ENCODE results near the gene DHRS3. TPM values are rescaled to one million over a fixed set of nuclear protein-coding genes. Genes with fewer than 3 reads are reported as not detected.

The DHRS3 gene
- total RNA-seq, 1 experiment from 2014 or later: 37.7 TPM

DNA sequence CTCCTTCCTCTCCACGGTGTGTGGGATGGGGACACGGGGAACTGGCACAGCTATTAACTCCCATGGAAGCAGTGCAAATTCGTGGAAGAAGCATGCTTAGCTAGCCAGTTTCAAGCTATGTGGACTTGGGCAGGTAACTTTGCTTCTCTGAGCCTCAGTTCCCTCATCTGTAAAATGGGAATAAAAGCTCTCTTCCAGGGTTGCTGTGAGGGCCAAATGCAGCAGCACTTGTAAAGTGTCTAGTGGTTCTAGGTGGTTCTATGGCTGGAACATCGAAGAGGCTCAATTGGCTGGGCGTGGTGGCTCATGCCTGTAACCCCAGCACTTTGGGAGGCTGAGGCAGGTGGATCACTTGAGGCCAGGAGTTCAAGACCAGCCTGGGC is 43.3 kb downstream of the DHRS3 start:
- Mint-ChIP-seq H3K4me3 (no peak overlapping the region), H3K4me1 (no peaks in the 10 kb centered on the region), H3K27me3 (ENCODE audit: low read depth) (no peaks in the 10 kb centered on the region), H3K9me3 (no peaks in the 10 kb centered on the region), H3K27ac (0 out of 2 replicates have a peak overlapping the region, but pooled peaks have one; percentile 36), H3K36me3 (peaks cover 30% of the 10 kb centered on the region)
- no peak for DNase-seq (ENCODE audit: low spot score)
- POLR2A ChIA-PET: interaction anchor here (0.7 kb wide), 2 partner anchors 128 to 235 kb away, joined by 3 to 5 read pairs; no protein-coding TSS in a partner anchor
- ATAC-seq: no peak
- CTCF ChIA-PET: no interaction called here
- TF ChIP-seq, protein P1, sequence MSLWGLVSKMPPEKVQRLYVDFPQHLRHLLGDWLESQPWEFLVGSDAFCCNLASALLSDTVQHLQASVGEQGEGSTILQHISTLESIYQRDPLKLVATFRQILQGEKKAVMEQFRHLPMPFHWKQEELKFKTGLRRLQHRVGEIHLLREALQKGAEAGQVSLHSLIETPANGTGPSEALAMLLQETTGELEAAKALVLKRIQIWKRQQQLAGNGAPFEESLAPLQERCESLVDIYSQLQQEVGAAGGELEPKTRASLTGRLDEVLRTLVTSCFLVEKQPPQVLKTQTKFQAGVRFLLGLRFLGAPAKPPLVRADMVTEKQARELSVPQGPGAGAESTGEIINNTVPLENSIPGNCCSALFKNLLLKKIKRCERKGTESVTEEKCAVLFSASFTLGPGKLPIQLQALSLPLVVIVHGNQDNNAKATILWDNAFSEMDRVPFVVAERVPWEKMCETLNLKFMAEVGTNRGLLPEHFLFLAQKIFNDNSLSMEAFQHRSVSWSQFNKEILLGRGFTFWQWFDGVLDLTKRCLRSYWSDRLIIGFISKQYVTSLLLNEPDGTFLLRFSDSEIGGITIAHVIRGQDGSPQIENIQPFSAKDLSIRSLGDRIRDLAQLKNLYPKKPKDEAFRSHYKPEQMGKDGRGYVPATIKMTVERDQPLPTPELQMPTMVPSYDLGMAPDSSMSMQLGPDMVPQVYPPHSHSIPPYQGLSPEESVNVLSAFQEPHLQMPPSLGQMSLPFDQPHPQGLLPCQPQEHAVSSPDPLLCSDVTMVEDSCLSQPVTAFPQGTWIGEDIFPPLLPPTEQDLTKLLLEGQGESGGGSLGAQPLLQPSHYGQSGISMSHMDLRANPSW (CRISPR knock-in tag; conservative IDR thresholded peaks at IDR 0.05; ENCODE audit: low read depth): no peak
- TF ChIP-seq CREM (CRISPR knock-in tag; IDR thresholded peaks at IDR 0.05) (no peak), SOX15 (CRISPR knock-in tag; IDR thresholded peaks at IDR 0.05) (no peak)
- TF ChIP-seq, protein P2, sequence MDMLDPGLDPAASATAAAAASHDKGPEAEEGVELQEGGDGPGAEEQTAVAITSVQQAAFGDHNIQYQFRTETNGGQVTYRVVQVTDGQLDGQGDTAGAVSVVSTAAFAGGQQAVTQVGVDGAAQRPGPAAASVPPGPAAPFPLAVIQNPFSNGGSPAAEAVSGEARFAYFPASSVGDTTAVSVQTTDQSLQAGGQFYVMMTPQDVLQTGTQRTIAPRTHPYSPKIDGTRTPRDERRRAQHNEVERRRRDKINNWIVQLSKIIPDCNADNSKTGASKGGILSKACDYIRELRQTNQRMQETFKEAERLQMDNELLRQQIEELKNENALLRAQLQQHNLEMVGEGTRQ (CRISPR knock-in tag; IDR thresholded peaks at IDR 0.05): no peak
- TF ChIP-seq, protein P3, sequence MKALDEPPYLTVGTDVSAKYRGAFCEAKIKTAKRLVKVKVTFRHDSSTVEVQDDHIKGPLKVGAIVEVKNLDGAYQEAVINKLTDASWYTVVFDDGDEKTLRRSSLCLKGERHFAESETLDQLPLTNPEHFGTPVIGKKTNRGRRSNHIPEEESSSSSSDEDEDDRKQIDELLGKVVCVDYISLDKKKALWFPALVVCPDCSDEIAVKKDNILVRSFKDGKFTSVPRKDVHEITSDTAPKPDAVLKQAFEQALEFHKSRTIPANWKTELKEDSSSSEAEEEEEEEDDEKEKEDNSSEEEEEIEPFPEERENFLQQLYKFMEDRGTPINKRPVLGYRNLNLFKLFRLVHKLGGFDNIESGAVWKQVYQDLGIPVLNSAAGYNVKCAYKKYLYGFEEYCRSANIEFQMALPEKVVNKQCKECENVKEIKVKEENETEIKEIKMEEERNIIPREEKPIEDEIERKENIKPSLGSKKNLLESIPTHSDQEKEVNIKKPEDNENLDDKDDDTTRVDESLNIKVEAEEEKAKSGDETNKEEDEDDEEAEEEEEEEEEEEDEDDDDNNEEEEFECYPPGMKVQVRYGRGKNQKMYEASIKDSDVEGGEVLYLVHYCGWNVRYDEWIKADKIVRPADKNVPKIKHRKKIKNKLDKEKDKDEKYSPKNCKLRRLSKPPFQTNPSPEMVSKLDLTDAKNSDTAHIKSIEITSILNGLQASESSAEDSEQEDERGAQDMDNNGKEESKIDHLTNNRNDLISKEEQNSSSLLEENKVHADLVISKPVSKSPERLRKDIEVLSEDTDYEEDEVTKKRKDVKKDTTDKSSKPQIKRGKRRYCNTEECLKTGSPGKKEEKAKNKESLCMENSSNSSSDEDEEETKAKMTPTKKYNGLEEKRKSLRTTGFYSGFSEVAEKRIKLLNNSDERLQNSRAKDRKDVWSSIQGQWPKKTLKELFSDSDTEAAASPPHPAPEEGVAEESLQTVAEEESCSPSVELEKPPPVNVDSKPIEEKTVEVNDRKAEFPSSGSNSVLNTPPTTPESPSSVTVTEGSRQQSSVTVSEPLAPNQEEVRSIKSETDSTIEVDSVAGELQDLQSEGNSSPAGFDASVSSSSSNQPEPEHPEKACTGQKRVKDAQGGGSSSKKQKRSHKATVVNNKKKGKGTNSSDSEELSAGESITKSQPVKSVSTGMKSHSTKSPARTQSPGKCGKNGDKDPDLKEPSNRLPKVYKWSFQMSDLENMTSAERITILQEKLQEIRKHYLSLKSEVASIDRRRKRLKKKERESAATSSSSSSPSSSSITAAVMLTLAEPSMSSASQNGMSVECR (CRISPR knock-in tag; IDR thresholded peaks at IDR 0.05; ENCODE audit: borderline replicate concordance): no peak

DNA sequence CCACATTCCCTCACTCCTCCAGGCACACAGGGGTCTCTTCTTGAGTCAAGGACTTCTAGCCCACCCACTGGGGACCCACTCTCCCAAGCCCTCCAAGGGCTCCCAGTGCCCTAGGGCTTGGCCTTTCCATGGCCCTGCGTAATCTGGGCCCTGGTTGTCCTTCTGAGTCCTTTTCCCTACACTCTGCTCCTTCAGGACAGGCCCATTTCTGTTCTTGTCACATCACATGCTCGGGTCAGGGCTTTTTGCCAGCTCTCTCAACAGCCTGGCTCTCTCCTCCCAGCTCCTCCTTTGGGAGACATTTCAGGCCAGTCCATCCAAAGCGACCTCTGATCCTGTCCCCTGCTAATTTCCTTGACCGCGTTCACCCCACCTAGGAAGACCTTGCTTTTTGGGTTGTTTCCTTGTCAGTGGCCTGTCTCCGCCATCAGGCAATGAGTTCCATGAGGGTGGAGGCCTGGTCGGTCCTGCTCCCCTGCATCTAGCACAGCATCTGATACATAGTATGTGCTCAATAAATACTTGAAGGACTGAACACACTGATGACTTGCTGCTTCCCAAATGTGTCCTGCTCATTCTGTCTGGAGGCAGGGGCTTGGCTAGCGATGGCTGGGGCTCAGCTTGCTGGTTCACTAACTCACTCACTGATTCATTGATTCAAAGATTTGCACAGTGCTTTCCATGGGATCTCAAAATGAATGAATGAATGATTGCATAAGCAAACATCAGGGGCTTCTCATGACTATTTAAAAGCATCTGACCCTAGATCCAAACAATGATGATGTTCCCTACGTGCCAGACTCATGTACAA is 44.8 kb downstream of the DHRS3 start:
- POLR2A ChIA-PET: no interaction called here
- no peaks in the 10 kb centered on the region for H3K4me1 Mint-ChIP-seq
- no peak overlapping the region for H3K27ac Mint-ChIP-seq
- no peaks in the 10 kb centered on the region for H3K27me3 Mint-ChIP-seq (ENCODE audit: low read depth)
- no peak overlapping the region for H3K4me3 Mint-ChIP-seq
- H3K36me3 Mint-ChIP-seq: peaks cover 32% of the 10 kb centered on the region
- ATAC-seq (no peak), DNase-seq (ENCODE audit: low spot score) (no peak)
- CTCF ChIA-PET: no interaction called here
- no peaks in the 10 kb centered on the region for H3K9me3 Mint-ChIP-seq
- TF ChIP-seq AR (CRISPR knock-in tag; IDR thresholded peaks at IDR 0.05) (no peak), TCF7 (CRISPR knock-in tag; IDR thresholded peaks at IDR 0.05; ENCODE audit: low read depth) (no peak), ZNF263 (CRISPR knock-in tag; IDR thresholded peaks at IDR 0.05; ENCODE audit: low read depth) (no peak), FOXK1 (CRISPR knock-in tag; IDR thresholded peaks at IDR 0.05) (no peak), CREM (CRISPR knock-in tag; IDR thresholded peaks at IDR 0.05) (no peak), ZNF425 (CRISPR knock-in tag; conservative IDR thresholded peaks at IDR 0.05) (no peak), OVOL2 (CRISPR knock-in tag; IDR thresholded peaks at IDR 0.05; ENCODE audit: borderline replicate concordance) (no peak), ERG (CRISPR knock-in tag; IDR thresholded peaks at IDR 0.05) (no peak), SMAD4 (CRISPR knock-in tag; IDR thresholded peaks at IDR 0.05) (no peak), MAX (CRISPR knock-in tag; IDR thresholded peaks at IDR 0.05) (no peak), NR2C2 (CRISPR knock-in tag; IDR thresholded peaks at IDR 0.05) (no peak), JAZF1 (CRISPR knock-in tag; IDR thresholded peaks at IDR 0.05) (no peak)
- TF ChIP-seq, protein P4, sequence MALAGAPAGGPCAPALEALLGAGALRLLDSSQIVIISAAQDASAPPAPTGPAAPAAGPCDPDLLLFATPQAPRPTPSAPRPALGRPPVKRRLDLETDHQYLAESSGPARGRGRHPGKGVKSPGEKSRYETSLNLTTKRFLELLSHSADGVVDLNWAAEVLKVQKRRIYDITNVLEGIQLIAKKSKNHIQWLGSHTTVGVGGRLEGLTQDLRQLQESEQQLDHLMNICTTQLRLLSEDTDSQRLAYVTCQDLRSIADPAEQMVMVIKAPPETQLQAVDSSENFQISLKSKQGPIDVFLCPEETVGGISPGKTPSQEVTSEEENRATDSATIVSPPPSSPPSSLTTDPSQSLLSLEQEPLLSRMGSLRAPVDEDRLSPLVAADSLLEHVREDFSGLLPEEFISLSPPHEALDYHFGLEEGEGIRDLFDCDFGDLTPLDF (CRISPR knock-in tag; IDR thresholded peaks at IDR 0.05): no peak

All from WTC11 (cell line).